DOHH2 (cell line): ENCODE data around the gene MRM2.

Experiments
- H3F3A ChIP-seq: fragments of 200-600 bp; sonication (generic), shearing (Covaris generic); 2 replicates; pipeline ENCODE4 v1.6.0; 2016; ENCODE audit warnings: antibody characterized with exemption, mild to moderate bottlenecking; ENCODE audit not compliant: control insufficient read depth, insufficient read depth
- H3K27ac ChIP-seq: fragments of 200-600 bp; sonication (generic); 2 replicates; pipeline ENCODE4 v1.5.1; 2014; ENCODE audit warnings: low read depth, mild to moderate bottlenecking, low read length, moderate library complexity
- H3K27me3 ChIP-seq: fragments of 200-600 bp; sonication (generic); 2 replicates; pipeline ENCODE4 v1.6.1; 2014; ENCODE audit warnings: mild to moderate bottlenecking, low read length, mixed read lengths; ENCODE audit not compliant: control insufficient read depth
- H3K36me3 ChIP-seq: fragments of 200-600 bp; sonication (generic); 2 replicates; pipeline ENCODE4 v1.6.1; 2014; ENCODE audit warnings: mild to moderate bottlenecking, low read length, moderate library complexity, mixed read lengths; ENCODE audit not compliant: control insufficient read depth
- H3K4me1 ChIP-seq: fragments of 200-600 bp; sonication (generic); 2 replicates; pipeline ENCODE4 v1.6.1; 2014; ENCODE audit warnings: mild to moderate bottlenecking, low read length, mixed read lengths; ENCODE audit not compliant: control insufficient read depth
- H3K4me2 ChIP-seq: fragments of 200-600 bp; sonication (generic); 2 replicates; pipeline ENCODE4 v1.6.0; 2014; ENCODE audit warnings: mild to moderate bottlenecking, low read length, moderate library complexity
- H3K4me3 ChIP-seq: fragments of 200-600 bp; sonication (generic); 2 replicates; pipeline ENCODE4 v1.5.1; 2014; ENCODE audit warnings: mild to moderate bottlenecking, low read length, mixed read lengths
- H3K79me2 ChIP-seq: fragments of 200-600 bp; sonication (generic); 2 replicates; pipeline ENCODE4 v1.6.1; 2014; ENCODE audit warnings: mild to moderate bottlenecking, low read length, mixed read lengths; ENCODE audit not compliant: control insufficient read depth
- H3K9me2 ChIP-seq: fragments of 200-600 bp; sonication (generic); replicated peaks from 2 replicates; pipeline ENCODE4 v1.6.1; 2014; ENCODE audit warnings: mild to moderate bottlenecking, low read length, mixed read lengths; ENCODE audit not compliant: control insufficient read depth
- H3K9me3 ChIP-seq: fragments of 200-600 bp; sonication (generic); 2 replicates; pipeline ENCODE4 v1.6.1; 2014; ENCODE audit warnings: antibody characterized with exemption, low read length, mixed read lengths; ENCODE audit not compliant: control insufficient read depth, insufficient read depth
- H4K20me1 ChIP-seq: fragments of 200-600 bp; sonication (generic); 2 replicates; pipeline ENCODE4 v1.6.0; 2014; ENCODE audit warnings: low read depth, mild to moderate bottlenecking, antibody characterized with exemption, low read length, moderate library complexity; ENCODE audit not compliant: control insufficient read depth, insufficient read depth
- CTCF ChIP-seq: fragments of 200-600 bp; sonication (generic); IDR thresholded peaks from one replicate; pipeline ENCODE4 v1.5.1; 2014; ENCODE audit warnings: antibody characterized with exemption, mild to moderate bottlenecking, low read depth, low read length; ENCODE audit not compliant: poor library complexity, severe bottlenecking
- EZH2phosphoT487 ChIP-seq: fragments of 200-600 bp; sonication (generic); IDR thresholded peaks from 2 replicates; pipeline ENCODE4 v1.6.1; 2017; ENCODE audit warnings: borderline replicate concordance, mild to moderate bottlenecking, antibody characterized with exemption, low read length, moderate library complexity, mixed read lengths

MRM2 gene

GRCh38 chr7:2279896-2280295 is 37.9 kb upstream of the MRM2 start:
- no peaks in the 10 kb centered on the region for H3K27me3 ChIP-seq
- no peak for TF ChIP-seq CTCF
- TF ChIP-seq EZH2phosphoT487: no peak
- no peak overlapping the region for H3K4me2 ChIP-seq
- no peaks in the 10 kb centered on the region for H3K9me3 ChIP-seq
- no peak overlapping the region for H3K4me3 ChIP-seq
- H3K36me3 ChIP-seq: peaks cover 7% of the 10 kb centered on the region; the same call in 1 of the 2 replicates
- H3K79me2 ChIP-seq: peaks cover 29% of the 10 kb centered on the region
- H3K4me1 ChIP-seq: no peaks in the 10 kb centered on the region
- peaks cover 5% of the 10 kb centered on the region for H3F3A ChIP-seq
- no peak overlapping the region for H3K27ac ChIP-seq
- no peaks in the 10 kb centered on the region for H3K9me2 ChIP-seq
- H4K20me1 ChIP-seq: peaks cover 19% of the 10 kb centered on the region

GRCh38 chr7:2278026-2278425 is 36.0 kb upstream of the MRM2 start:
- H3K4me3 ChIP-seq: no peak overlapping the region
- TF ChIP-seq CTCF: no peak
- TF ChIP-seq EZH2phosphoT487: no peak
- H3K4me1 ChIP-seq: no peaks in the 10 kb centered on the region
- peaks cover 15% of the 10 kb centered on the region for H4K20me1 ChIP-seq
- no peaks in the 10 kb centered on the region for H3K9me3 ChIP-seq
- H3K4me2 ChIP-seq: no peak overlapping the region
- peaks cover 5% of the 10 kb centered on the region for H3F3A ChIP-seq
- H3K27me3 ChIP-seq: no peaks in the 10 kb centered on the region
- H3K27ac ChIP-seq: no peak overlapping the region
- H3K36me3 ChIP-seq: peaks cover 13% of the 10 kb centered on the region; the same call in 1 of the 2 replicates
- peaks cover 23% of the 10 kb centered on the region for H3K79me2 ChIP-seq
- H3K9me2 ChIP-seq: no peaks in the 10 kb centered on the region

- TF ChIP-seq CTCF (no peak), EZH2phosphoT487 (no peak)
- Histone ChIP-seq H3K27ac (no peak overlapping the region), H3K36me3 (peaks cover 19% of the 10 kb centered on the region; the same call in 1 of the 2 replicates)
These were observed 34.1 kb upstream of the MRM2 start for GRCh38 chr7:2276107-2276506.

More at GRCh38 chr7:2276107-2276506, 34.1 kb upstream of the MRM2 start:
- Histone ChIP-seq H3K27me3 (no peaks in the 10 kb centered on the region), H3K79me2 (peaks cover 8% of the 10 kb centered on the region), H4K20me1 (no peaks in the 10 kb centered on the region), H3K4me2 (no peak overlapping the region), H3F3A (peaks cover 5% of the 10 kb centered on the region), H3K9me2 (no peaks in the 10 kb centered on the region), H3K4me3 (no peak overlapping the region), H3K9me3 (no peaks in the 10 kb centered on the region), H3K4me1 (no peaks in the 10 kb centered on the region)
